Hepatocyte (in vitro differentiated cells): ENCODE results near the gene ASPDH. TPM values are rescaled to one million over a fixed set of nuclear protein-coding genes. Genes with fewer than 3 reads are reported as not detected.

Experiments
- DNase-seq: peaks from one replicate; pipeline ENCODE4 v3.0.0-alpha.2; 2016; ENCODE audit warnings: low spot score
- H2AFZ ChIP-seq: fragments of 200-600 bp; sonication (generic); 2 replicates; pipeline ENCODE4 v1.6.0; 2016; ENCODE audit warnings: antibody characterized with exemption, mild to moderate bottlenecking
- H3K27ac ChIP-seq: fragments of 200-600 bp; sonication (generic); 2 replicates; pipeline ENCODE4 v1.5.1; 2016; ENCODE audit warnings: mild to moderate bottlenecking
- H3K27me3 ChIP-seq: fragments of 200-600 bp; sonication (generic); 2 replicates; pipeline ENCODE4 v1.6.1; 2016
- H3K36me3 ChIP-seq: fragments of 200-600 bp; sonication (generic); replicated peaks from 2 replicates; pipeline ENCODE4 v1.5.1; 2016; ENCODE audit warnings: low read depth; ENCODE audit not compliant: insufficient read depth
- H3K4me1 ChIP-seq: fragments of 200-600 bp; sonication (generic); 2 replicates; pipeline ENCODE4 v1.5.1; 2016; ENCODE audit warnings: mild to moderate bottlenecking, moderate library complexity; ENCODE audit not compliant: insufficient read depth
- H3K4me2 ChIP-seq: fragments of 200-600 bp; sonication (generic); 2 replicates; pipeline ENCODE4 v1.6.0; 2016
- H3K4me3 ChIP-seq: fragments of 200-600 bp; sonication (generic); 2 replicates; pipeline ENCODE4 v1.5.1; 2016; ENCODE audit warnings: mild to moderate bottlenecking
- H3K79me2 ChIP-seq: fragments of 200-600 bp; sonication (generic); 2 replicates; pipeline ENCODE4 v1.6.0; 2017; ENCODE audit warnings: mild to moderate bottlenecking
- H3K9me2 ChIP-seq: fragments of 200-600 bp; sonication (generic); replicated peaks from 2 replicates; pipeline ENCODE4 v1.6.0; 2017; ENCODE audit warnings: mild to moderate bottlenecking; ENCODE audit not compliant: insufficient read depth
- H3K9me3 ChIP-seq: fragments of 200-600 bp; sonication (generic); 2 replicates; pipeline ENCODE4 v1.5.1; 2016; ENCODE audit warnings: low read depth, mild to moderate bottlenecking
- H4K20me1 ChIP-seq: fragments of 200-600 bp; sonication (generic); 2 replicates; pipeline ENCODE4 v1.6.0; 2016; ENCODE audit warnings: mild to moderate bottlenecking; ENCODE audit not compliant: insufficient read depth, poor library complexity, severe bottlenecking
- EZH2 ChIP-seq: fragments of 200-600 bp; sonication (generic); IDR thresholded peaks from 2 replicates; pipeline ENCODE4 v1.6.1; 2016; ENCODE audit warnings: antibody characterized with exemption, mild to moderate bottlenecking, borderline replicate concordance
- EZH2phosphoT487 ChIP-seq: fragments of 200-600 bp; sonication (generic); IDR thresholded peaks from one replicate; pipeline ENCODE4 v1.6.1; 2018; ENCODE audit warnings: antibody characterized with exemption, mild to moderate bottlenecking, low read depth, moderate library complexity; ENCODE audit not compliant: unreplicated experiment, severe bottlenecking
- WGBS: methylation state at CpG from one replicate; pipeline ENCODE4 v1.1.6; 2016; ENCODE audit warnings: low lambda C conversion rate; ENCODE audit errors: missing lambda C conversion rate; 5-methylcytosine and 5-hydroxymethylcytosine counted together
- polyA plus RNA-seq: library from polyadenylated mRNA; unstranded; fragments of >200 nt; fragmentation: Nextera tagmentation; extraction: Ambion mirVana; gene quantifications from 2 replicates; pipeline ENCODE4 v1.2.1, GENCODE V29; 2016
- total RNA-seq: library from RNA; depleted of rRNA; stranded (reverse); fragments of >200 nt; gene quantifications from 2 replicates; pipeline ENCODE4 v1.2.3, GENCODE V29; 2014
- TF ChIP-seq, protein P1 (sequence below): fragments of 200-600 bp; sonication (generic); IDR thresholded peaks from 2 replicates; pipeline ENCODE4 v1.5.1; 2016; ENCODE audit warnings: antibody characterized with exemption, mild to moderate bottlenecking; ENCODE audit not compliant: poor library complexity

ASPDH gene
- total and polyA plus RNA-seq, 2 experiments from 2014 or later = 7.4 to 9.0 TPM

DNA sequence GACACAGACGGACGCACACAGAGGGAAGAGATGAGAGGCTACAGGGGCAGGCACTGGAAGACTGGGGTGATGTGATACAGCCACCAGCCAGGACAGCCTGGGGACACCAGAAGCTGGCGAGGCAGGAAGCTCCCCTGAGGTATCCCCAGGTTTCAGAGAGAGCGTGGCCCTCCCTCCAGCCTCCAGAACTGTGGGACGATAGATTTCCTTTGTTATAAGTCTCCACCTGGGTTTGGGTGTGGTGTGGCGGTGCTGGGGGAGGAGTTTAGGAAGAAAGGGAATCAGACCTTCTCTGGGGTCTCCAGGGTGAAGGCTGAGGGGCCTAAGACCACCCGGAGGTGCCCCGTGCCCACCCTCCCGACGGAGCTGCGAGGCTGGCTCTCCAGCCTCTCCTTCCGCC, 2.7 kb upstream of the ASPDH start:
- no peak for TF ChIP-seq EZH2
- TF ChIP-seq EZH2phosphoT487 = no peak
- TF ChIP-seq, protein P1, sequence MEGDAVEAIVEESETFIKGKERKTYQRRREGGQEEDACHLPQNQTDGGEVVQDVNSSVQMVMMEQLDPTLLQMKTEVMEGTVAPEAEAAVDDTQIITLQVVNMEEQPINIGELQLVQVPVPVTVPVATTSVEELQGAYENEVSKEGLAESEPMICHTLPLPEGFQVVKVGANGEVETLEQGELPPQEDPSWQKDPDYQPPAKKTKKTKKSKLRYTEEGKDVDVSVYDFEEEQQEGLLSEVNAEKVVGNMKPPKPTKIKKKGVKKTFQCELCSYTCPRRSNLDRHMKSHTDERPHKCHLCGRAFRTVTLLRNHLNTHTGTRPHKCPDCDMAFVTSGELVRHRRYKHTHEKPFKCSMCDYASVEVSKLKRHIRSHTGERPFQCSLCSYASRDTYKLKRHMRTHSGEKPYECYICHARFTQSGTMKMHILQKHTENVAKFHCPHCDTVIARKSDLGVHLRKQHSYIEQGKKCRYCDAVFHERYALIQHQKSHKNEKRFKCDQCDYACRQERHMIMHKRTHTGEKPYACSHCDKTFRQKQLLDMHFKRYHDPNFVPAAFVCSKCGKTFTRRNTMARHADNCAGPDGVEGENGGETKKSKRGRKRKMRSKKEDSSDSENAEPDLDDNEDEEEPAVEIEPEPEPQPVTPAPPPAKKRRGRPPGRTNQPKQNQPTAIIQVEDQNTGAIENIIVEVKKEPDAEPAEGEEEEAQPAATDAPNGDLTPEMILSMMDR = no peak
- H3K27ac ChIP-seq = no peak overlapping the region
- H3K4me1 ChIP-seq = no peaks in the 10 kb centered on the region
- WGBS = 72% methylated on average over 12 of the region's 12 CpGs
- H3K9me2 ChIP-seq = no peaks in the 10 kb centered on the region
- H3K79me2 ChIP-seq = no peaks in the 10 kb centered on the region
- H3K4me3 ChIP-seq = no peak overlapping the region
- H3K4me2 ChIP-seq = no peak overlapping the region
- H4K20me1 ChIP-seq = no peaks in the 10 kb centered on the region
- no peaks in the 10 kb centered on the region for H3K27me3 ChIP-seq
- no peak for DNase-seq
- H3K36me3 ChIP-seq = no peaks in the 10 kb centered on the region
- no peaks in the 10 kb centered on the region for H3K9me3 ChIP-seq
- H2AFZ ChIP-seq = no peak overlapping the region

DNA sequence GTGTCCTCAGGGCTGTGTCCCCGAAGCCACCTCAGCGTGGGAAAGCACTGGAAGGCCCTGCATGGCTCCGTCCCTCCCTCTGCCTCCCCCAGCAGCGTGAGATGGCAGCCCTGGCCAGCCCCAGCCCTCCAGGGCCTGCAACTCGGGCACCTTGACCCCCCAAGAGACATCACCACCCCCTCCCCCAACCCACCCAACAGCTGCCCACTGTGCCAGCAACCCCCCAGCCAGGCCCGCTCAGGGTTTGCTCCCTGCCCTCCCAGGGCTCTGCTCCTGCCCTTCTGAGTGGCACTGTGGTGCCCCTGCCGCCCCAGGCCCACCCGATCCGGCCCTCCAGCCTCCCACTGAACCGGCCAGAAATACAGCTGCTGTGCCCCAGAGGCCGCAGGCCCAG, 1.5 kb upstream of the ASPDH start:
- no peaks in the 10 kb centered on the region for H3K79me2 ChIP-seq
- no peaks in the 10 kb centered on the region for H3K36me3 ChIP-seq
- WGBS = 56% methylated on average over 2 of the region's 11 CpGs
- no peaks in the 10 kb centered on the region for H3K9me3 ChIP-seq
- no peak overlapping the region for H3K27ac ChIP-seq
- TF ChIP-seq, protein P1 = no peak
- TF ChIP-seq EZH2phosphoT487 (no peak), EZH2 (no peak)
- peaks cover 3% of the 10 kb centered on the region for H3K4me1 ChIP-seq
- no peak overlapping the region for H2AFZ ChIP-seq
- no peaks in the 10 kb centered on the region for H3K27me3 ChIP-seq
- DNase-seq = no peak
- H3K4me3 ChIP-seq = no peak overlapping the region
- no peaks in the 10 kb centered on the region for H4K20me1 ChIP-seq
- H3K4me2 ChIP-seq = no peak overlapping the region
- no peaks in the 10 kb centered on the region for H3K9me2 ChIP-seq

DNA sequence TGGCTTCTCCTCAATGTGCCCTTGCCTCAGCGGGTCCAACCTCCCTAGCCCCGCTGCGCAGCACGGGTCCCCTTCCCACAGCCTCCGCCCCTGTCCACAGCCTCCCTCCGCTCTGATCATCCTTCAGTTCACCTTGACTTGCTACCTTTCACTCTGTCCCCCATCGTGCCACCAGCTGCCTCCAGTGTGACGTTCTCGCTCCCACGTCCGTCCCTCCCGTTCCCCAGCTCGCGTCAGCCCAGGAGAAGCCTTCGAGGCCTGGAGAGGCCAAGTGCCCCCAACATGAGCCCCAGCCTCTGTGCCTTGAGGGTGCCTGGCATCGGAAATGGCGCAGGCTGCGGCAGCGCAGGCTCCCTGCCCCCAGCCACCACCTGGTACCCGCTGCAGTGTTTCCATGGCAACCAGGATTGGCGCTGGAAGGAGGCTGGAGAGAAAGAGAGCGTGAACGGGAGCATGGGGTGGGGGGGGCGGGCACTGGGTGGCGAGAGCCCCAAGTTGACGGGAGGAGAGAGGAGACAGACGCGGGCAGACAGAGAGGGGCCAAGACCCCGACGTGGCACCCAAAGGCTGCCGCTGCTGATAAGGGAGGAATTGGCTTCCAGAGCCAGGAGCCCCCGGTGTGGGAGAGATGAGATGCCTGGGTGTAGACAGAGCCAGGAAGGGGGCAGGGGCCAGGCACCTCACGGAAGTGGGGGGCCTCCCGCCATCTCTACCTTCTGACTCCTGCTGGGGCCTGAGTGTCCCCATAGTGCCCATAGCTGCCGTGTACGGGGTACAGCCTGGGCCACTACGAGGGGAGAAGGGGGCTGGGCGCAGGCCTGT, 844 bp upstream of the ASPDH start:
- Histone ChIP-seq H3K9me2 (no peaks in the 10 kb centered on the region), H3K9me3 (no peaks in the 10 kb centered on the region), H3K27ac (no peak overlapping the region), H2AFZ (no peak overlapping the region), H3K4me3 (no peak overlapping the region), H3K4me1 (peaks cover 5% of the 10 kb centered on the region), H3K79me2 (no peaks in the 10 kb centered on the region), H3K4me2 (no peak overlapping the region), H3K36me3 (no peaks in the 10 kb centered on the region), H3K27me3 (no peaks in the 10 kb centered on the region), H4K20me1 (no peaks in the 10 kb centered on the region)
- no peak for DNase-seq
- TF ChIP-seq, protein P1 = no peak
- TF ChIP-seq EZH2 (no peak), EZH2phosphoT487 (no peak)
- WGBS = 78% methylated on average over 31 of the region's 38 CpGs
